ENCODE data around the gene SKA2.
"Not testable (repeated sequence)": the region's sequence is repeated elsewhere in the genome, so short reads cannot be mapped to it uniquely, and the experiment has no call there.

SKA2 gene

GRCh38 chr17:59185997-59186396 lies 31.0 kb upstream of the SKA2 start:
- H4K20me1 ChIP-seq (ENCODE audit: insufficient read depth, low read length) = peaks cover 4% of the 10 kb centered on the region; the same call in 1 of the 2 replicates
- peaks cover 16% of the 10 kb centered on the region; the same call in 1 of the 2 replicates for H3K79me2 ChIP-seq (ENCODE audit: insufficient read depth, low read length)
- H3K4me2 ChIP-seq (ENCODE audit: insufficient read depth, low read length) = no peak overlapping the region
- no peak overlapping the region for H3K9ac ChIP-seq (ENCODE audit: low read depth, low read length)
- H3K4me1 ChIP-seq (ENCODE audit: insufficient read depth, low read length) = no peaks in the 10 kb centered on the region
- ATAC-seq (ENCODE audit: insufficient read depth, low read depth) (no peak), DNase-seq (no peak)
- no peak overlapping the region for H3K4me3 ChIP-seq (ENCODE audit: low read depth in 1 of 2, low read length in 2 of 2)
- no peak overlapping the region for H3K27ac ChIP-seq (ENCODE audit: low read length)
- TF ChIP-seq EZH2 (IDR thresholded peaks at IDR 0.05; ENCODE audit: borderline replicate concordance, low read depth, low read length, severe bottlenecking) (no peak), CTCF (IDR thresholded peaks at IDR 0.05; ENCODE audit: borderline replicate concordance, extremely low read depth, low read length, poor library complexity, severe bottlenecking) (no peak)
- H3K27me3 ChIP-seq (ENCODE audit: insufficient read depth, low read length, poor library complexity) = no peaks in the 10 kb centered on the region
- no peak overlapping the region for H2AFZ ChIP-seq (ENCODE audit: low read depth, low read length)
- no peaks in the 10 kb centered on the region for H3K9me3 ChIP-seq (ENCODE audit: insufficient read depth, low read length, severe bottlenecking)
- H3K36me3 ChIP-seq (ENCODE audit: insufficient read depth, low read length) = peaks cover 88% of the 10 kb centered on the region

- no peak for ATAC-seq (ENCODE audit: insufficient read depth, low read depth)
- TF ChIP-seq CTCF (IDR thresholded peaks at IDR 0.05; ENCODE audit: borderline replicate concordance, extremely low read depth, low read length, poor library complexity, severe bottlenecking) = no peak
- no peak for TF ChIP-seq EZH2 (IDR thresholded peaks at IDR 0.05; ENCODE audit: borderline replicate concordance, low read depth, low read length, severe bottlenecking)
- no peaks in the 10 kb centered on the region for H3K9me3 ChIP-seq (ENCODE audit: insufficient read depth, low read length, severe bottlenecking)
Observed at GRCh38 chr17:59181481-59181880, 26.5 kb upstream of the SKA2 start.

GRCh38 chr17:59180626-59181025 lies 25.6 kb upstream of the SKA2 start:
- Histone ChIP-seq H3K9me3 (ENCODE audit: insufficient read depth, low read length, severe bottlenecking) (no peaks in the 10 kb centered on the region), H3K4me1 (ENCODE audit: insufficient read depth, low read length) (no peaks in the 10 kb centered on the region), H3K79me2 (ENCODE audit: insufficient read depth, low read length) (peaks cover 60% of the 10 kb centered on the region), H3K4me2 (ENCODE audit: insufficient read depth, low read length) (no peak overlapping the region), H3K27me3 (ENCODE audit: insufficient read depth, low read length, poor library complexity) (no peaks in the 10 kb centered on the region), H3K4me3 (ENCODE audit: low read depth in 1 of 2, low read length in 2 of 2) (no peak overlapping the region), H4K20me1 (ENCODE audit: insufficient read depth, low read length) (peaks cover 21% of the 10 kb centered on the region; the same call in 1 of the 2 replicates), H3K36me3 (ENCODE audit: insufficient read depth, low read length) (peaks cover 72% of the 10 kb centered on the region), H3K9ac (ENCODE audit: low read depth, low read length) (no peak overlapping the region), H3K27ac (ENCODE audit: low read length) (no peak overlapping the region), H2AFZ (ENCODE audit: low read depth, low read length) (no peak overlapping the region)
- TF ChIP-seq CTCF (IDR thresholded peaks at IDR 0.05; ENCODE audit: borderline replicate concordance, extremely low read depth, low read length, poor library complexity, severe bottlenecking) = no peak
- TF ChIP-seq EZH2 (IDR thresholded peaks at IDR 0.05; ENCODE audit: borderline replicate concordance, low read depth, low read length, severe bottlenecking) = no peak
- DNase-seq (no peak), ATAC-seq (ENCODE audit: insufficient read depth, low read depth) (no peak)

More at GRCh38 chr17:59181481-59181880, 26.5 kb upstream of the SKA2 start:
- H2AFZ ChIP-seq (ENCODE audit: low read depth, low read length) = no peak overlapping the region
- no peak overlapping the region for H3K27ac ChIP-seq (ENCODE audit: low read length)
- no peak overlapping the region for H3K4me3 ChIP-seq (ENCODE audit: low read depth in 1 of 2, low read length in 2 of 2)
- H3K4me1 ChIP-seq (ENCODE audit: insufficient read depth, low read length) = no peaks in the 10 kb centered on the region
- H3K79me2 ChIP-seq (ENCODE audit: insufficient read depth, low read length) = peaks cover 52% of the 10 kb centered on the region
- peaks cover 15% of the 10 kb centered on the region; the same call in 1 of the 2 replicates for H4K20me1 ChIP-seq (ENCODE audit: insufficient read depth, low read length)
- no peaks in the 10 kb centered on the region for H3K27me3 ChIP-seq (ENCODE audit: insufficient read depth, low read length, poor library complexity)
- no peak overlapping the region for H3K9ac ChIP-seq (ENCODE audit: low read depth, low read length)
- H3K4me2 ChIP-seq (ENCODE audit: insufficient read depth, low read length) = no peak overlapping the region
- no peak for DNase-seq
- H3K36me3 ChIP-seq (ENCODE audit: insufficient read depth, low read length) = peaks cover 75% of the 10 kb centered on the region

- H3K27ac ChIP-seq (ENCODE audit: low read length); ATAC-seq (ENCODE audit: insufficient read depth, low read depth); DNase-seq; H3K27me3 ChIP-seq (ENCODE audit: insufficient read depth, low read length, poor library complexity); H3K9ac ChIP-seq (ENCODE audit: low read depth, low read length); H3K4me3 ChIP-seq (ENCODE audit: low read depth in 1 of 2, low read length in 2 of 2); H2AFZ ChIP-seq (ENCODE audit: low read depth, low read length); H3K9me3 ChIP-seq (ENCODE audit: insufficient read depth, low read length, severe bottlenecking); H3K4me2 ChIP-seq (ENCODE audit: insufficient read depth, low read length); H3K4me1 ChIP-seq (ENCODE audit: insufficient read depth, low read length): not testable (repeated sequence)
- peaks cover 70% of the 10 kb centered on the region for H3K79me2 ChIP-seq (ENCODE audit: insufficient read depth, low read length)
- H4K20me1 ChIP-seq (ENCODE audit: insufficient read depth, low read length) = peaks cover 21% of the 10 kb centered on the region; the same call in 1 of the 2 replicates
- H3K36me3 ChIP-seq (ENCODE audit: insufficient read depth, low read length) = peaks cover 70% of the 10 kb centered on the region
Observed at GRCh38 chr17:59179601-59180000, 24.6 kb upstream of the SKA2 start.

Data from DND-41 (cell line).